PC-9 (cell line): ENCODE results near the gene SLC26A2.

ENCODE experiments used
- CTCF ChIP-seq: fragments of 200-600 bp; sonication (generic); conservative IDR thresholded peaks from 2 replicates; pipeline ENCODE4 v1.6.1; 2017; ENCODE audit warnings: mixed run types, antibody characterized with exemption, mild to moderate bottlenecking, moderate library complexity
- EZH2 ChIP-seq: fragments of 200-600 bp; sonication (generic); IDR thresholded peaks from 2 replicates; pipeline ENCODE4 v1.8.0; 2017; ENCODE audit warnings: antibody characterized with exemption, low read depth

DNA sequence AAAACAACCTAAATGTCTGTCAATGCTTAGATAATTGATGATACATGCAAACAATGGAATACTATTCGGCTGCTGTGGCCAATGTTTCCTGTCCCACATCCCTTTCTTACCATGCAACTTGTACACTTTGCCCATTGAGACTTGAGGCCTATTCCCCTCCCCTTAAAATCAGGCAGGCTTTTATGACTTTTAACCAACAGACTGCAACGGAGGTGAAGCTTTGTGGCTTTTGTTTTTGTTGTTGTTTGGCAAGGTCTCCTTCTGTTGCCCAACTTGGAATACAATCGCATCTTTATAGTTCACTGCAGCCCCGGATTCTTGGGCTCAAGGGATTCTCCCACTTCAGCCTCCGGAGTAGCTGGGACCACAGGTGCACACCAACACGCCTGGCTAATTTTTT, 5.8 kb upstream of the SLC26A2 start:
- TF ChIP-seq CTCF (no peak), EZH2 (no peak)
